HepG2 (cell line): ENCODE data around the gene SAMD10. TPM values are rescaled to one million over a fixed set of nuclear protein-coding genes. Genes with fewer than 3 reads are reported as not detected.

ENCODE experiments used
- E2F5 ChIP-seq: sonication (generic); formaldehyde crosslinking; conservative IDR thresholded peaks from 2 replicates; pipeline ENCODE4 v1.4.0; 2020; ENCODE audit warnings: missing genetic modification reagents
- FOXC1 ChIP-seq: sonication (generic); formaldehyde crosslinking; IDR thresholded peaks from 2 replicates; pipeline ENCODE4 v1.8.0; 2022; ENCODE audit warnings: mild to moderate bottlenecking, missing genetic modification reagents, borderline replicate concordance
- FOXP1 ChIP-seq, 2 experiments: fragments of 450-650 bp in 1 of 2; IDR thresholded peaks; 2 replicates each; pipeline ENCODE4 v1.6.1; 2017 to 2018; ENCODE audit warnings: antibody characterized with exemption in 1 of 2
- HHEX ChIP-seq: IDR thresholded peaks from 2 replicates; pipeline ENCODE4 v1.6.1; 2016; ENCODE audit warnings: control low read depth
- HNF1B ChIP-seq: sonication (generic); formaldehyde crosslinking; IDR thresholded peaks from 2 replicates; pipeline ENCODE4 v1.5.1; 2020; ENCODE audit warnings: mild to moderate bottlenecking, moderate library complexity, missing genetic modification reagents
- PHF8 ChIP-seq: sonication (generic); formaldehyde crosslinking; IDR thresholded peaks from 2 replicates; pipeline ENCODE4 v1.5.0; 2020; ENCODE audit warnings: missing genetic modification reagents
- SRF ChIP-seq: IDR thresholded peaks from 2 replicates; pipeline ENCODE4 v1.6.1; 2011; ENCODE audit warnings: mild to moderate bottlenecking, low read depth, low read length, moderate library complexity
- TEAD2 ChIP-seq: sonication (generic); formaldehyde crosslinking; IDR thresholded peaks from 2 replicates; pipeline ENCODE4 v1.9.0; 2021; ENCODE audit warnings: missing genetic modification reagents
- TRIM22 ChIP-seq: fragments of 450-650 bp; IDR thresholded peaks from 2 replicates; pipeline ENCODE4 v1.6.1; 2017
- ZNF30 ChIP-seq: sonication (generic); formaldehyde crosslinking; IDR thresholded peaks from 2 replicates; pipeline ENCODE4 v1.5.0; 2020; ENCODE audit warnings: mild to moderate bottlenecking, missing genetic modification reagents
- ZNF407 ChIP-seq: sonication (generic); formaldehyde crosslinking; IDR thresholded peaks from one replicate; pipeline ENCODE4 v1.5.1; 2020; ENCODE audit warnings: mild to moderate bottlenecking, missing genetic modification reagents; ENCODE audit errors: not compliant biosample characterization
- ZNF549 ChIP-seq: sonication (generic); formaldehyde crosslinking; IDR thresholded peaks from 2 replicates; pipeline ENCODE4 v1.5.0; 2020; ENCODE audit warnings: missing genetic modification reagents
- ZNF800 ChIP-seq: sonication (generic); formaldehyde crosslinking; IDR thresholded peaks from 2 replicates; pipeline ENCODE4 v1.4.0; 2020; ENCODE audit warnings: missing genetic modification reagents
- polyA plus RNA-seq, 8 experiments: library from polyadenylated mRNA; depleted of rRNA in 3 of 8; stranded (reverse) in 7 of 8; unstranded in 1 of 8; fragments of >200 nt; fragmentation: Illumina TruSeq in 4 of 8; extraction: Trizol in 4 of 8; gene quantifications; 2 replicates each; pipeline versions ENCODE4 v1.2.1 to v1.2.3, GENCODE V29; 2011 to 2016; ENCODE audit warnings: low read depth in 4 of 8, missing spikeins in 1 of 8, mixed read lengths in 1 of 8; ENCODE audit not compliant: insufficient read depth in 1 of 8
- total RNA-seq, 5 experiments: library from RNA; depleted of rRNA; stranded (reverse); fragments of >200 nt; fragmentation: Illumina TruSeq; extraction: Trizol; gene quantifications; 2 replicates each; pipeline ENCODE4 v1.2.3, GENCODE V29; 2016; ENCODE audit warnings: low read depth in 1 of 5

The SAMD10 gene
- total and polyA plus RNA-seq, 2 of the 13 experiments (the other 11 are each of a cell fraction or from before 2014, with no cell fraction given): 6.1 to 11.0 TPM

- peak; percentile 34; the same call in 1 of the 2 replicates for TF ChIP-seq ZNF30
- peak; percentile 99 for TF ChIP-seq HNF1B (CRISPR knock-in tag)
- TF ChIP-seq TEAD2 (CRISPR knock-in tag): no peak
- TF ChIP-seq ZNF549 (CRISPR knock-in tag): no peak; the same call in 1 of the 2 replicates
- TF ChIP-seq FOXP1 (IDR thresholded peaks at IDR 0.05): no peak
- TF ChIP-seq FOXP1 (CRISPR knock-in tag; IDR thresholded peaks at IDR 0.05): peak; percentile 72
- peak; percentile 78 for TF ChIP-seq E2F5
- peak; percentile 39; the same call in 1 of the 2 replicates for TF ChIP-seq HHEX
- peak; percentile 83 for TF ChIP-seq ZNF800 (CRISPR knock-in tag)
- peak; percentile 93; the same call in 1 of the 2 replicates for TF ChIP-seq FOXC1 (CRISPR knock-in tag)
- TF ChIP-seq TRIM22: no peak
- no peak for TF ChIP-seq SRF
- TF ChIP-seq PHF8: peak; percentile 99
- TF ChIP-seq ZNF407 (CRISPR knock-in tag): peak; percentile 95
Observed at GRCh38 chr20:63980806-63981728, 1.6 kb upstream of the SAMD10 start, which contains the start of gene PRPF6 (continued).
